Parathyroid adenoma (tissue), 2 donors: ENCODE results near the gene ST3GAL3.

Experiments
- H2AFZ ChIP-seq: fragments of 300-600 bp; sonication (generic); one replicate; pipeline ENCODE4 v1.7.0; 2017; ENCODE audit warnings: antibody characterized with exemption, mild to moderate bottlenecking
- H3K27ac ChIP-seq: fragments of 300-600 bp; sonication (generic); one replicate; pipeline ENCODE4 v1.7.0; 2017
- H3K27me3 ChIP-seq: fragments of 300-600 bp; sonication (generic); one replicate; pipeline ENCODE4 v1.7.0; 2017; ENCODE audit warnings: low read length; ENCODE audit not compliant: control insufficient read depth, insufficient read depth
- H3K36me3 ChIP-seq: fragments of 300-600 bp; sonication (generic); one replicate; pipeline ENCODE4 v1.7.0; 2017; ENCODE audit warnings: low read length; ENCODE audit not compliant: control insufficient read depth, insufficient read depth
- H3K4me1 ChIP-seq: fragments of 300-600 bp; sonication (generic); one replicate; pipeline ENCODE4 v1.7.0; 2017; ENCODE audit warnings: control low read depth
- H3K4me2 ChIP-seq: fragments of 300-600 bp; sonication (generic); one replicate; pipeline ENCODE4 v1.7.0; 2017; ENCODE audit warnings: low read length
- H3K4me3 ChIP-seq: fragments of 300-600 bp; sonication (generic); one replicate; pipeline ENCODE4 v1.7.0; 2017; ENCODE audit warnings: low read depth, low read length
- H3K79me2 ChIP-seq: fragments of 300-600 bp; sonication (generic); one replicate; pipeline ENCODE4 v1.7.0; 2017; ENCODE audit warnings: control low read depth
- H3K9ac ChIP-seq: fragments of 300-600 bp; sonication (generic); one replicate; pipeline ENCODE4 v1.7.0; 2017; ENCODE audit warnings: mild to moderate bottlenecking
- H3K9me3 ChIP-seq: fragments of 300-600 bp; sonication (generic); one replicate; pipeline ENCODE4 v1.7.0; 2017; ENCODE audit warnings: low read length; ENCODE audit not compliant: control insufficient read depth
- CTCF ChIP-seq: fragments of 300-600 bp; sonication (generic); IDR thresholded peaks from one replicate; pipeline ENCODE4 v1.7.0; 2017; ENCODE audit warnings: antibody characterized with exemption, mild to moderate bottlenecking
- donor health status: primary hyperparathyroidism.

The ST3GAL3 gene

GRCh38 chr1:43908226-43908625, 200.9 kb downstream of the ST3GAL3 start:
- TF ChIP-seq CTCF = no peak
- no peaks in the 10 kb centered on the region for H3K9me3 ChIP-seq
- H3K27ac ChIP-seq = no peak overlapping the region
- no peaks in the 10 kb centered on the region for H3K27me3 ChIP-seq
- no peaks in the 10 kb centered on the region for H3K79me2 ChIP-seq
- no peak overlapping the region for H3K4me2 ChIP-seq
- H3K4me3 ChIP-seq = no peak overlapping the region
- no peak overlapping the region for H2AFZ ChIP-seq
- H3K36me3 ChIP-seq = no peaks in the 10 kb centered on the region
- no peaks in the 10 kb centered on the region for H3K4me1 ChIP-seq
- no peak overlapping the region for H3K9ac ChIP-seq

GRCh38 chr1:43908858-43909257, 201.5 kb downstream of the ST3GAL3 start:
- H3K4me1 ChIP-seq = no peaks in the 10 kb centered on the region
- H3K36me3 ChIP-seq = no peaks in the 10 kb centered on the region
- H3K9ac ChIP-seq = no peak overlapping the region
- no peaks in the 10 kb centered on the region for H3K79me2 ChIP-seq
- no peak overlapping the region for H3K27ac ChIP-seq
- no peak overlapping the region for H3K4me2 ChIP-seq
- no peak overlapping the region for H3K4me3 ChIP-seq
- no peak overlapping the region for H2AFZ ChIP-seq
- H3K9me3 ChIP-seq = no peaks in the 10 kb centered on the region
- no peaks in the 10 kb centered on the region for H3K27me3 ChIP-seq
- no peak for TF ChIP-seq CTCF

- no peaks in the 10 kb centered on the region for H3K79me2 ChIP-seq
- no peak overlapping the region for H3K9ac ChIP-seq
- no peaks in the 10 kb centered on the region for H3K4me1 ChIP-seq
- H3K27ac ChIP-seq = no peak overlapping the region
- no peaks in the 10 kb centered on the region for H3K9me3 ChIP-seq
- H3K36me3 ChIP-seq = no peaks in the 10 kb centered on the region
- no peaks in the 10 kb centered on the region for H3K27me3 ChIP-seq
- H2AFZ ChIP-seq = no peak overlapping the region
- no peak for TF ChIP-seq CTCF
- no peak overlapping the region for H3K4me2 ChIP-seq
- H3K4me3 ChIP-seq = no peak overlapping the region
Observed at GRCh38 chr1:43910343-43910742, 203.0 kb downstream of the ST3GAL3 start.

- Histone ChIP-seq H3K27me3 (no peaks in the 10 kb centered on the region), H3K4me3 (no peak overlapping the region), H3K9me3 (no peaks in the 10 kb centered on the region), H2AFZ (no peak overlapping the region), H3K79me2 (no peaks in the 10 kb centered on the region), H3K9ac (no peak overlapping the region), H3K27ac (no peak overlapping the region), H3K4me1 (no peaks in the 10 kb centered on the region), H3K36me3 (no peaks in the 10 kb centered on the region), H3K4me2 (no peak overlapping the region)
- TF ChIP-seq CTCF = no peak
Observed at GRCh38 chr1:43912607-43913006, 205.3 kb downstream of the ST3GAL3 start.

- TF ChIP-seq CTCF = no peak
- H3K9ac ChIP-seq = no peak overlapping the region
- no peaks in the 10 kb centered on the region for H3K9me3 ChIP-seq
- no peaks in the 10 kb centered on the region for H3K36me3 ChIP-seq
- no peaks in the 10 kb centered on the region for H3K27me3 ChIP-seq
- no peak overlapping the region for H3K4me3 ChIP-seq
- no peak overlapping the region for H3K4me2 ChIP-seq
- H3K4me1 ChIP-seq = no peaks in the 10 kb centered on the region
- H3K27ac ChIP-seq = no peak overlapping the region
- no peak overlapping the region for H2AFZ ChIP-seq
- H3K79me2 ChIP-seq = no peaks in the 10 kb centered on the region
Observed at GRCh38 chr1:43913051-43913501, 205.7 kb downstream of the ST3GAL3 start.
